ENCODE data around the gene MYPN.

- TF ChIP-seq, protein P1, sequence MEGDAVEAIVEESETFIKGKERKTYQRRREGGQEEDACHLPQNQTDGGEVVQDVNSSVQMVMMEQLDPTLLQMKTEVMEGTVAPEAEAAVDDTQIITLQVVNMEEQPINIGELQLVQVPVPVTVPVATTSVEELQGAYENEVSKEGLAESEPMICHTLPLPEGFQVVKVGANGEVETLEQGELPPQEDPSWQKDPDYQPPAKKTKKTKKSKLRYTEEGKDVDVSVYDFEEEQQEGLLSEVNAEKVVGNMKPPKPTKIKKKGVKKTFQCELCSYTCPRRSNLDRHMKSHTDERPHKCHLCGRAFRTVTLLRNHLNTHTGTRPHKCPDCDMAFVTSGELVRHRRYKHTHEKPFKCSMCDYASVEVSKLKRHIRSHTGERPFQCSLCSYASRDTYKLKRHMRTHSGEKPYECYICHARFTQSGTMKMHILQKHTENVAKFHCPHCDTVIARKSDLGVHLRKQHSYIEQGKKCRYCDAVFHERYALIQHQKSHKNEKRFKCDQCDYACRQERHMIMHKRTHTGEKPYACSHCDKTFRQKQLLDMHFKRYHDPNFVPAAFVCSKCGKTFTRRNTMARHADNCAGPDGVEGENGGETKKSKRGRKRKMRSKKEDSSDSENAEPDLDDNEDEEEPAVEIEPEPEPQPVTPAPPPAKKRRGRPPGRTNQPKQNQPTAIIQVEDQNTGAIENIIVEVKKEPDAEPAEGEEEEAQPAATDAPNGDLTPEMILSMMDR (IDR thresholded peaks at IDR 0.05) = no peak
- no peak for TF ChIP-seq POLR2A (IDR thresholded peaks at IDR 0.05)
Measured at GRCh38 chr10:68221196-68221595, 111.9 kb downstream of the MYPN start.
